Keratinocyte (primary cell): ENCODE measurements around the gene PCDHB1.

Source experiments
- EZH2 ChIP-seq: IDR thresholded peaks from one replicate; pipeline ENCODE4 v1.6.1; 2012; ENCODE audit warnings: inconsistent platforms, mild to moderate bottlenecking, low read length, moderate library complexity
- TF ChIP-seq, protein P1 (sequence below), 3 experiments: IDR thresholded peaks in 1 of 3; conservative IDR thresholded peaks in 1 of 3; optimal IDR thresholded peaks in 1 of 3; 2 replicates in 2 of 3; 3 replicates in 1 of 3; pipeline versions ENCODE3 to v1.5.1; 2011; ENCODE audit warnings: low read length in 3 of 3, mild to moderate bottlenecking in 3 of 3, moderate library complexity in 2 of 3, control low read depth in 1 of 3, inconsistent platforms in 1 of 3; ENCODE audit not compliant: insufficient read depth in 2 of 3; ENCODE audit errors: extremely low read depth in 1 of 3

DNA sequence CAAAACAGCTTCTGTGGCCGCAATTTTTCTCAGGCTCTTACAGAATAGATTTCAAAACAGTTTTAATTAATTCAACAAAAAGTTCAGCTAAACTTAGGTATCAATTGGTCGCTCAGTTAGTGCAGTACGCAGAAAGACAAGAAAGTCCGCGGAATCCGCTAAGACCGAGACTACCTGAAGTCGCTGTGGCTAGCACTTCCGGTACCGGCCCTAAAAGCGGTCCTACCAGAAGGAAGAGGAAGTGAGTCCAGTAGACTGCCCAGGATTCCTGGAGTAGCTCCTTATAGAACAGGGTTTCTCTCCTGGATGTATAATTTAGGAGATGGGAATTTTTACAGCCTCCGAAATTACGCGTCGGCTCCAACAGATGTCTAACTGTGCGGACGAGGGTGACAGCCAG is 26.7 kb downstream of the PCDHB1 start:
- TF ChIP-seq, protein P1, sequence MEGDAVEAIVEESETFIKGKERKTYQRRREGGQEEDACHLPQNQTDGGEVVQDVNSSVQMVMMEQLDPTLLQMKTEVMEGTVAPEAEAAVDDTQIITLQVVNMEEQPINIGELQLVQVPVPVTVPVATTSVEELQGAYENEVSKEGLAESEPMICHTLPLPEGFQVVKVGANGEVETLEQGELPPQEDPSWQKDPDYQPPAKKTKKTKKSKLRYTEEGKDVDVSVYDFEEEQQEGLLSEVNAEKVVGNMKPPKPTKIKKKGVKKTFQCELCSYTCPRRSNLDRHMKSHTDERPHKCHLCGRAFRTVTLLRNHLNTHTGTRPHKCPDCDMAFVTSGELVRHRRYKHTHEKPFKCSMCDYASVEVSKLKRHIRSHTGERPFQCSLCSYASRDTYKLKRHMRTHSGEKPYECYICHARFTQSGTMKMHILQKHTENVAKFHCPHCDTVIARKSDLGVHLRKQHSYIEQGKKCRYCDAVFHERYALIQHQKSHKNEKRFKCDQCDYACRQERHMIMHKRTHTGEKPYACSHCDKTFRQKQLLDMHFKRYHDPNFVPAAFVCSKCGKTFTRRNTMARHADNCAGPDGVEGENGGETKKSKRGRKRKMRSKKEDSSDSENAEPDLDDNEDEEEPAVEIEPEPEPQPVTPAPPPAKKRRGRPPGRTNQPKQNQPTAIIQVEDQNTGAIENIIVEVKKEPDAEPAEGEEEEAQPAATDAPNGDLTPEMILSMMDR (optimal IDR thresholded peaks at IDR 0.05 in 1 of 3, IDR thresholded peaks at IDR 0.05 in 1 of 3, conservative IDR thresholded peaks at IDR 0.05 in 1 of 3; ENCODE audit: extremely low read depth in 1 of 3, insufficient read depth in 2 of 3, low read length in 3 of 3), result no peak
- no peak for TF ChIP-seq EZH2
